Gastroesophageal sphincter (tissue), 4 donors: ENCODE measurements around the gene PNPLA7. TPM values are rescaled to one million over a fixed set of nuclear protein-coding genes. Genes with fewer than 3 reads are reported as not detected.

Experiments used
- ATAC-seq: fragments of 150-250 bp; one replicate; pipeline ENCODE4 v1.9.1; 2016; ENCODE audit warnings: mild to moderate bottlenecking, moderate library complexity
- H3K27ac ChIP-seq, 4 donors: fragments of 200-600 bp; sonication (generic) in 3 of 4; 1 replicate in 3 of 4; 2 replicates in 1 of 4; pipeline ENCODE4 v1.5.1; 2016 to 2019
- H3K27me3 ChIP-seq: fragments of 200-600 bp; sonication (generic); one replicate; pipeline ENCODE4 v1.5.1; 2019
- H3K36me3 ChIP-seq, 2 donors: fragments of 200-600 bp; sonication (generic); one replicate each; pipeline ENCODE4 v1.5.1; 2019; ENCODE audit warnings: control low read depth in 1 of 2
- H3K4me1 ChIP-seq, 3 donors: fragments of 200-600 bp; sonication (generic); 1 replicate in 2 of 3; 2 replicates in 1 of 3; pipeline ENCODE4 v1.5.1; 2016 to 2019; ENCODE audit warnings: control low read depth in 2 of 3
- H3K4me3 ChIP-seq, 2 donors: fragments of 200-600 bp; sonication (generic); one replicate each; pipeline ENCODE4 v1.5.1; 2019; ENCODE audit warnings: mild to moderate bottlenecking in 1 of 2, moderate library complexity in 1 of 2
- H3K9me3 ChIP-seq, 3 donors: fragments of 200-600 bp; sonication (generic); one replicate each; pipeline ENCODE4 v1.5.1; 2017 to 2019; ENCODE audit warnings: control low read depth in 2 of 3
- EP300 ChIP-seq: sonication (generic); formaldehyde crosslinking; IDR thresholded peaks from one replicate; pipeline ENCODE4 v1.6.1; 2017; ENCODE audit warnings: antibody characterized with exemption, mild to moderate bottlenecking
- POLR2A ChIP-seq, 2 donors: fragments of 450-650 bp; IDR thresholded peaks; one replicate each; pipeline ENCODE4 v1.6.1; 2017; ENCODE audit warnings: antibody characterized with exemption in 2 of 2, mild to moderate bottlenecking in 2 of 2, moderate library complexity in 1 of 2
- POLR2AphosphoS5 ChIP-seq: sonication (generic); formaldehyde crosslinking; IDR thresholded peaks from one replicate; pipeline ENCODE4 v1.6.1; 2017; ENCODE audit warnings: antibody characterized with exemption
- WGBS, 2 donors: methylation state at CpG; one replicate each; pipeline ENCODE4 v1.1.5; 2018; ENCODE audit warnings: low coverage in 1 of 2; 5-methylcytosine and 5-hydroxymethylcytosine counted together
- total RNA-seq, 4 donors: library from RNA; depleted of rRNA; stranded (reverse); fragments of >200 nt; gene quantifications; one replicate each; pipeline ENCODE4 v1.1.0, GENCODE V29; 2016
- TF ChIP-seq, protein P1 (sequence below), 4 experiments: fragments of 200-600 bp in 2 of 4; fragments of 450-650 bp in 2 of 4; sonication (generic) in 1 of 4; IDR thresholded peaks; one replicate each; pipeline ENCODE4 v1.5.1; 2017 to 2019; ENCODE audit warnings: antibody characterized with exemption in 4 of 4, mild to moderate bottlenecking in 2 of 4, moderate library complexity in 2 of 4

Gene PNPLA7
- total RNA-seq, 4 donors from 2014 or later, result 2.0 to 11.2 (median 6.6) TPM

- no peak overlapping the region for H3K27ac ChIP-seq
- WGBS, 2 donors, result 51 to 80% methylated on average over 1 to 3 of the region's 27 CpGs
- H3K36me3 ChIP-seq, result no peaks in the 10 kb centered on the region
- peaks cover 0 to 26% (median 5%) of the 10 kb centered on the region in 3 donors for H3K4me1 ChIP-seq
- ATAC-seq, result no peak
- no peaks in the 10 kb centered on the region for H3K9me3 ChIP-seq
- H3K27me3 ChIP-seq, result peaks cover 26% of the 10 kb centered on the region
- TF ChIP-seq POLR2A (IDR thresholded peaks at IDR 0.05) (no peak), POLR2AphosphoS5 (no peak), EP300 (no peak)
- TF ChIP-seq, protein P1, sequence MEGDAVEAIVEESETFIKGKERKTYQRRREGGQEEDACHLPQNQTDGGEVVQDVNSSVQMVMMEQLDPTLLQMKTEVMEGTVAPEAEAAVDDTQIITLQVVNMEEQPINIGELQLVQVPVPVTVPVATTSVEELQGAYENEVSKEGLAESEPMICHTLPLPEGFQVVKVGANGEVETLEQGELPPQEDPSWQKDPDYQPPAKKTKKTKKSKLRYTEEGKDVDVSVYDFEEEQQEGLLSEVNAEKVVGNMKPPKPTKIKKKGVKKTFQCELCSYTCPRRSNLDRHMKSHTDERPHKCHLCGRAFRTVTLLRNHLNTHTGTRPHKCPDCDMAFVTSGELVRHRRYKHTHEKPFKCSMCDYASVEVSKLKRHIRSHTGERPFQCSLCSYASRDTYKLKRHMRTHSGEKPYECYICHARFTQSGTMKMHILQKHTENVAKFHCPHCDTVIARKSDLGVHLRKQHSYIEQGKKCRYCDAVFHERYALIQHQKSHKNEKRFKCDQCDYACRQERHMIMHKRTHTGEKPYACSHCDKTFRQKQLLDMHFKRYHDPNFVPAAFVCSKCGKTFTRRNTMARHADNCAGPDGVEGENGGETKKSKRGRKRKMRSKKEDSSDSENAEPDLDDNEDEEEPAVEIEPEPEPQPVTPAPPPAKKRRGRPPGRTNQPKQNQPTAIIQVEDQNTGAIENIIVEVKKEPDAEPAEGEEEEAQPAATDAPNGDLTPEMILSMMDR (IDR thresholded peaks at IDR 0.05), result no peak
- H3K4me3 ChIP-seq, result no peak overlapping the region
Observed at GRCh38 chr9:137427454-137428310, 122.5 kb downstream of the PNPLA7 start.

GRCh38 chr9:137426018-137426681, 124.1 kb downstream of the PNPLA7 start:
- no peak for TF ChIP-seq POLR2A (IDR thresholded peaks at IDR 0.05)
- TF ChIP-seq POLR2AphosphoS5, result no peak
- no peak for TF ChIP-seq EP300
- TF ChIP-seq, protein P1 (IDR thresholded peaks at IDR 0.05), result no peak
- no peak for ATAC-seq
- 47% methylated on average over 2 of the region's 18 CpGs; no CpG with 5 or more reads in 1 of the 2 donors for WGBS, 2 donors
- Histone ChIP-seq H3K27me3 (peaks cover 21% of the 10 kb centered on the region), H3K4me3 (no peak overlapping the region), H3K4me1 (peaks cover 0 to 41% (median 11%) of the 10 kb centered on the region in 3 donors), H3K36me3 (no peaks in the 10 kb centered on the region), H3K9me3 (no peaks in the 10 kb centered on the region), H3K27ac (no peak overlapping the region)

DNA sequence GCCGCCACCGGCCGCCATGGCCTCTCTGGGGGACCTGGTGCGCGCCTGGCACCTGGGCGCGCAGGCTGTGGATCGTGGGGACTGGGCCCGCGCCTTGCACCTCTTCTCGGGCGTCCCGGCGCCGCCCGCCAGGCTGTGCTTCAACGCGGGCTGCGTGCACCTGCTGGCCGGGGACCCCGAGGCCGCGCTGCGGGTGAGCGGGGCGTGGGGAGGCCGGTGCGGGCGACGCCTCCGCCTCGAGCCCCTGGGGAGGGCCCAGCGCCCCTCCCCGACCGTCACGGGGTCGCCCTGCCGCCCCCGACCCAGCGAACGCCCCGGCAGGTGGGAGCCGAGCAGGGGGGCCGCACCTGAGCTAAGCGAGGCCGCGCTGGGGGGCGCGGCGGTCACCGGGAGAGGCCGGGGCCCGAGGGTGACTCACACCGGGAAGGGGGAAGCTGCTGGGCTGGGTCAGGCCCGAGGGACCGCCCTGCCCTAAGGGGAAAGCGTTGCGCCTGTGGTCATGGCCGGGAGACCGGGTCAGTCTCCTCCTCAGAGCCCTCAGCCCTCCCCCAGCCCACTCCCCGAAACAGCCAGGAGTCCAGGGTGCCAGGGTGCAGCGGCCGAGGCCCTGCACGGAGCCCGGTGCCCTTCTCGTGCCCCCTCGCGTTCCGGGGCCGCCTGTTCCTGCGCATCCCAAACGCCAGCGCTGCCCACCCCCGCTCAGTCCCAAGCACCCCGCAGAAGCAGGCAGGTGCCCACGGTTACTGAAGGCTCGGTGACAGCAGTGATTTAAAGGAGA, 126.5 kb downstream of the PNPLA7 start:
- 40% methylated on average over 3 of the region's 77 CpGs; no CpG with 5 or more reads in 1 of the 2 donors for WGBS, 2 donors
- Histone ChIP-seq H3K9me3 (no peaks in the 10 kb centered on the region), H3K36me3 (no peaks in the 10 kb centered on the region), H3K27me3 (no peaks in the 10 kb centered on the region), H3K27ac (peak overlapping the region in 3 of 4 donors; percentile 75 to 87 (median 83)), H3K4me3 (peak overlapping the region; percentile 56 to 99), H3K4me1 (peaks cover 0 to 40% (median 11%) of the 10 kb centered on the region in 3 donors)
- ATAC-seq, result peak; percentile 59
- no peak for TF ChIP-seq POLR2A (IDR thresholded peaks at IDR 0.05)
- TF ChIP-seq POLR2AphosphoS5, result no peak
- TF ChIP-seq EP300, result no peak
- TF ChIP-seq, protein P1 (IDR thresholded peaks at IDR 0.05), result no peak

GRCh38 chr9:137422604-137423513, 127.3 kb downstream of the PNPLA7 start, which contains the start of the genes EXD3 and NOXA1:
Gene EXD3, minus strand, starts transcription at chr9:137423162. Its CDS starts 27,805 bp downstream, at chr9:137395357.
Gene NOXA1, plus strand, starts transcription at chr9:137423393. Its CDS starts 137 bp downstream, at chr9:137423530.
- WGBS, 2 donors, result 0% methylated on average over 1 of the region's 113 CpGs; no CpG with 5 or more reads in 1 of the 2 donors
- Histone ChIP-seq H3K4me1 (peaks cover 0 to 40% (median 11%) of the 10 kb centered on the region in 3 donors), H3K4me3 (peak within 1 kb of the TSS; percentile 56 to 99), H3K27ac (peak within 1 kb of the TSS in 3 of 4 donors; percentile 75 to 87 (median 83)), H3K36me3 (peaks cover 0 to 2% of the 10 kb centered on the region in 2 donors), H3K27me3 (no peaks in the 10 kb centered on the region), H3K9me3 (no peaks in the 10 kb centered on the region)
- peak; percentile 96 for ATAC-seq
- TF ChIP-seq POLR2AphosphoS5, result peak; percentile 56
- TF ChIP-seq, protein P1 (IDR thresholded peaks at IDR 0.05), result peak in 3 of 4 experiments; percentile 69 to 83 (median 82)
- no peak for TF ChIP-seq EP300
- TF ChIP-seq POLR2A (IDR thresholded peaks at IDR 0.05), result peak; percentile 28 to 32
